BJ (cell line): Measurements from ENCODE around the gene SMIM38. TPM values are rescaled to one million over a fixed set of nuclear protein-coding genes. Genes with fewer than 3 reads are reported as not detected.

ENCODE experiments used
- CTCF ChIA-PET: fragments of 350-600 bp; formaldehyde crosslinking; extraction: SDS; loops from one replicate; lab custom pipeline; 2021; ENCODE audit warnings: antibody characterized with exemption, inconsistent platforms; lab: Yijun Ruan, JAX
- POLR2A ChIA-PET: fragments of 300-600 bp; sonication (Branson Sonifier 250); formaldehyde crosslinking; extraction: SDS; loops from one replicate; lab custom pipeline; 2021; ENCODE audit warnings: antibody characterized with exemption; lab: Charles Lee
- DNase-seq: peaks from one replicate; pipeline ENCODE4 v3.0.0-alpha.2; 2011; ENCODE audit warnings: low read depth
- H3K27me3 ChIP-seq: 2 replicates; pipeline ENCODE4 v1.6.0; 2011; ENCODE audit warnings: low read length; ENCODE audit not compliant: control insufficient read depth, insufficient read depth
- H3K36me3 ChIP-seq: 2 replicates; pipeline ENCODE4 v1.5.1; 2011; ENCODE audit warnings: low read length; ENCODE audit not compliant: control insufficient read depth, insufficient read depth
- H3K4me3 ChIP-seq: 2 replicates; pipeline ENCODE4 v1.5.1; 2011; ENCODE audit warnings: low read depth, mild to moderate bottlenecking, control low read depth, low read length
- CTCF ChIP-seq: IDR thresholded peaks from 2 replicates; pipeline ENCODE4 v1.5.1; 2011; ENCODE audit warnings: low read depth, mild to moderate bottlenecking, control low read depth, inconsistent platforms, low read length, moderate library complexity; ENCODE audit not compliant: insufficient read depth
- polyA plus RNA-seq: library from polyadenylated mRNA; depleted of rRNA; stranded (reverse); fragments of >200 nt; gene quantifications from 2 replicates; pipeline ENCODE4 v1.2.3, GENCODE V29; 2011

Gene SMIM38
- polyA plus RNA-seq, 1 experiment, result 0.09 TPM

- TF ChIP-seq CTCF, result no peak
- Histone ChIP-seq H3K4me3 (no peak overlapping the region), H3K27me3 (0 out of 2 replicates have a peak, but pooled peaks cover 6% of the 10 kb centered on the region), H3K36me3 (no peaks in the 10 kb centered on the region)
- ChIA-PET CTCF (interaction anchor here (1.1 to 2.0 kb wide), 3 partner anchors 18 to 555 kb away, joined by 3 to 9 read pairs (median 5); no protein-coding TSS in a partner anchor), POLR2A (no interaction called here)
- no peak for DNase-seq
Observed at GRCh38 chr11:69113646-69114340, 41.9 kb upstream of the SMIM38 start.

GRCh38 chr11:69114362-69114761, 41.4 kb upstream of the SMIM38 start:
- POLR2A ChIA-PET, result no interaction called here
- CTCF ChIA-PET, result interaction anchor here (1.1 to 2.0 kb wide), 3 partner anchors 17 to 555 kb away, joined by 3 to 9 read pairs (median 5); no protein-coding TSS in a partner anchor
- no peak for DNase-seq
- TF ChIP-seq CTCF, result no peak
- no peaks in the 10 kb centered on the region for H3K36me3 ChIP-seq
- 0 out of 2 replicates have a peak, but pooled peaks cover 4% of the 10 kb centered on the region for H3K27me3 ChIP-seq
- no peak overlapping the region for H3K4me3 ChIP-seq

- ChIA-PET CTCF (interaction anchor here (0.8 to 2.0 kb wide), 3 partner anchors 13 to 27 kb away, joined by 3 to 9 read pairs (median 4); no protein-coding TSS in a partner anchor), POLR2A (no interaction called here)
- 0 out of 2 replicates have a peak, but pooled peaks cover 4% of the 10 kb centered on the region for H3K27me3 ChIP-seq
- no peak for DNase-seq
- TF ChIP-seq CTCF, result no peak
- H3K36me3 ChIP-seq, result no peaks in the 10 kb centered on the region
- no peak overlapping the region for H3K4me3 ChIP-seq
Observed at GRCh38 chr11:69114811-69115523, 40.8 kb upstream of the SMIM38 start.

- no peak for TF ChIP-seq CTCF
- H3K36me3 ChIP-seq, result no peaks in the 10 kb centered on the region
- no peak overlapping the region for H3K4me3 ChIP-seq
- H3K27me3 ChIP-seq, result 0 out of 2 replicates have a peak, but pooled peaks cover 4% of the 10 kb centered on the region
- ChIA-PET POLR2A (no interaction called here), CTCF (interaction anchor here (0.8 to 1.0 kb wide), 2 partner anchors 14 to 28 kb away, joined by 3 to 4 read pairs; no protein-coding TSS in a partner anchor)
- no peak for DNase-seq
Observed at GRCh38 chr11:69115586-69116560, 39.9 kb upstream of the SMIM38 start.
